CD4-positive, CD25-positive, alpha-beta regulatory T cell (primary cell): ENCODE data around the gene ZNF709. TPM values are rescaled to one million over a fixed set of nuclear protein-coding genes. Genes with fewer than 3 reads are reported as not detected.
"Not testable (repeated sequence)": the region's sequence is repeated elsewhere in the genome, so short reads cannot be mapped to it uniquely, and the experiment has no call there.

ENCODE experiments used
- ATAC-seq, 2 donors: fragments of 150-1000 bp; cut with Tn5 transposase; one replicate each; pipeline ENCODE4 v1.10.0; 2021; ENCODE audit warnings: low read depth in 2 of 2, moderate number of reproducible peaks in 2 of 2, moderate library complexity in 1 of 2
- DNase-seq, 3 donors: peaks; one replicate each; pipeline versions ENCODE4 v3.0.0 to v3.0.0-alpha.2; 2012 to 2022; ENCODE audit warnings: mixed read lengths in 1 of 3
- H3K27ac ChIP-seq: one replicate; pipeline ENCODE4 v1.7.0; 2013; ENCODE audit warnings: mild to moderate bottlenecking, low read length; ENCODE audit not compliant: insufficient read depth, poor library complexity, severe bottlenecking
- H3K27me3 ChIP-seq: one replicate; pipeline ENCODE4 v1.7.0; 2013; ENCODE audit warnings: low read length; ENCODE audit not compliant: control insufficient read depth, insufficient read depth
- H3K36me3 ChIP-seq: one replicate; pipeline ENCODE4 v1.7.0; 2013; ENCODE audit warnings: mild to moderate bottlenecking, low read length, moderate library complexity; ENCODE audit not compliant: control insufficient read depth, insufficient read depth
- H3K4me1 ChIP-seq: 2 replicates; pipeline ENCODE4 v1.7.0; 2013; ENCODE audit warnings: mild to moderate bottlenecking, low read length; ENCODE audit not compliant: insufficient read depth, control insufficient read depth, poor library complexity, severe bottlenecking
- H3K4me3 ChIP-seq: one replicate; pipeline ENCODE4 v1.7.0; 2013; ENCODE audit warnings: low read depth, mild to moderate bottlenecking, low read length, moderate library complexity
- H3K9me3 ChIP-seq, 2 experiments: 1 replicate in 1 of 2; 2 replicates in 1 of 2; pipeline ENCODE4 v1.7.0; 2013; ENCODE audit warnings: low read length in 2 of 2, mild to moderate bottlenecking in 1 of 2, moderate library complexity in 1 of 2; ENCODE audit not compliant: control insufficient read depth in 2 of 2
- H3K27ac Mint-ChIP-seq, 3 donors: one replicate each; pipeline ENCODE4 v1.8.0; 2020 to 2022; ENCODE audit warnings: mild to moderate bottlenecking in 3 of 3, mixed read lengths in 3 of 3, moderate library complexity in 2 of 3
- H3K27me3 Mint-ChIP-seq: one replicate; pipeline ENCODE4 v1.8.0; 2022; ENCODE audit warnings: mild to moderate bottlenecking, mixed read lengths
- H3K36me3 Mint-ChIP-seq: one replicate; pipeline ENCODE4 v1.8.0; 2020; ENCODE audit warnings: mixed read lengths
- H3K4me1 Mint-ChIP-seq, 4 donors: one replicate each; pipeline ENCODE4 v1.8.0; 2020 to 2022; ENCODE audit warnings: mixed read lengths in 4 of 4, mild to moderate bottlenecking in 1 of 4
- H3K4me3 Mint-ChIP-seq, 4 donors: one replicate each; pipeline ENCODE4 v1.8.0; 2020 to 2022; ENCODE audit warnings: mild to moderate bottlenecking in 4 of 4, mixed read lengths in 4 of 4, moderate library complexity in 3 of 4
- H3K9me3 Mint-ChIP-seq, 7 donors: one replicate each; pipeline ENCODE4 v1.8.0; 2020 to 2022; ENCODE audit warnings: mixed read lengths in 7 of 7, mild to moderate bottlenecking in 3 of 7, moderate library complexity in 2 of 7
- polyA plus RNA-seq, 4 donors: library from polyadenylated mRNA; unstranded; fragments of 300-500 nt; fragmentation: Illumina TruSeq; gene quantifications; one replicate each; pipeline ENCODE4 v1.2.3, GENCODE V29; 2021
- total RNA-seq: library from RNA; stranded (reverse); gene quantifications from one replicate; pipeline ENCODE4 v1.2.3, GENCODE V29; 2022

ZNF709 gene
- total and polyA plus RNA-seq, 5 donors from 2014 or later = 1.4 to 4.0 (median 2.5) TPM

DNA sequence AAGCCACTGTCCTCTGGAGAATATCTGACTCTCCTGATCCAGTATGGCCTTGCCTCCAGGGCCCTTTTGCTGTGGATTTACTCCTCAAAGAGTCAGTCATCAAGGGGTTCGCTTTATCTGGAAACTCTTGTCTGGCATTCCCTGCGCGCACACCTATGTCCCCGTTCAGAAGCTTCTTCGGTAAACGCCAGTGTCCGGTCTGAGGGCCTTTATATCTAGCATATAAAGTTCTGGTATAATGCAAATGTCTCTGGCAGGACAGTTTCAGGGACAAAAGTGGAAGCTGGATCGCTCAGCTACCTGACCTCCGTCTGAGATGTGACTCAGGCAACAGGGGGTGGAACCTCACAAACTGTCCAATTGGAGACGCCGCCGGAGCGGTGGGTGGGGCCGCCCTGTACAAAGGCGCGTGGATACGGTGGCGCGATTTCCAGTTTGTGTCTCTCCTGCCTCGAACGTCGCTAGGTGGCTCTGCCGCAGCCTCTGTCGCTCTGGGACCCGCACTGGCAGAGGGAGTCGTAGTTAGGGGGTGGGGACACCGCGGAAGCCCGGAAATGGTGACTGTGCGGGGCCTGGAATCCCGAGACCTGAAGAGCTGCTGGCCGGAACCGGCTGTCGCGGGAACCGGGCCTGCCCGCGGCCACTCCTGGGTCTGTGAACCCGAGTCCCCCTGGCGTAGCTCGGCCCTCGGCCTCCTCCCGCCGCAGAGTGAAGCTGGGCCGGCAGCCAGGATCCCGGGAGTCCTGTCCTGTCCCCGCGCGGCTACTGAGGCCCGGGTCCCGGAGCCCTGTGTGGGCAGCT, 10.6 kb upstream of the ZNF709 start:
- peak; percentile 99 for ATAC-seq
- peak overlapping the region; percentile 79 to 97 (median 92) for H3K4me3 Mint-ChIP-seq
- Histone ChIP-seq H3K4me3 (peak overlapping the region; percentile 89), H3K27me3 (no peaks in the 10 kb centered on the region), H3K27ac (peak overlapping the region; percentile 65), H3K36me3 (no peaks in the 10 kb centered on the region), H3K4me1 (peaks cover 5% of the 10 kb centered on the region), H3K9me3 (no peaks in the 10 kb centered on the region)
- H3K4me1 Mint-ChIP-seq = peaks cover 0 to 15% (median under 1%) of the 10 kb centered on the region in 4 donors
- no peaks in the 10 kb centered on the region for H3K36me3 Mint-ChIP-seq
- peaks cover 5% of the 10 kb centered on the region for H3K27me3 Mint-ChIP-seq
- DNase-seq = peak; percentile 77 to 92 (median 86)
- peaks cover 0 to 3% (median 0%) of the 10 kb centered on the region in 7 donors for H3K9me3 Mint-ChIP-seq
- H3K27ac Mint-ChIP-seq = peak overlapping the region; percentile 76 to 93 (median 92)

- ATAC-seq = no peak
- Mint-ChIP-seq H3K27me3 (peaks cover 5% of the 10 kb centered on the region), H3K9me3 (peaks cover 0 to 2% (median 0%) of the 10 kb centered on the region in 7 donors), H3K36me3 (no peaks in the 10 kb centered on the region), H3K4me3 (peak overlapping the region; percentile 79 to 97 (median 92)), H3K27ac (peak overlapping the region; percentile 21 to 92 (median 52)), H3K4me1 (peaks cover 0 to 15% (median under 1%) of the 10 kb centered on the region in 4 donors)
- Histone ChIP-seq H3K27me3 (no peaks in the 10 kb centered on the region), H3K27ac (no peak overlapping the region), H3K4me3 (peak overlapping the region; percentile 89), H3K9me3 (no peaks in the 10 kb centered on the region), H3K4me1 (peaks cover 5% of the 10 kb centered on the region), H3K36me3 (no peaks in the 10 kb centered on the region)
- no peak for DNase-seq
Observed at GRCh38 chr19:12494260-12494860, 9.7 kb upstream of the ZNF709 start.

DNA sequence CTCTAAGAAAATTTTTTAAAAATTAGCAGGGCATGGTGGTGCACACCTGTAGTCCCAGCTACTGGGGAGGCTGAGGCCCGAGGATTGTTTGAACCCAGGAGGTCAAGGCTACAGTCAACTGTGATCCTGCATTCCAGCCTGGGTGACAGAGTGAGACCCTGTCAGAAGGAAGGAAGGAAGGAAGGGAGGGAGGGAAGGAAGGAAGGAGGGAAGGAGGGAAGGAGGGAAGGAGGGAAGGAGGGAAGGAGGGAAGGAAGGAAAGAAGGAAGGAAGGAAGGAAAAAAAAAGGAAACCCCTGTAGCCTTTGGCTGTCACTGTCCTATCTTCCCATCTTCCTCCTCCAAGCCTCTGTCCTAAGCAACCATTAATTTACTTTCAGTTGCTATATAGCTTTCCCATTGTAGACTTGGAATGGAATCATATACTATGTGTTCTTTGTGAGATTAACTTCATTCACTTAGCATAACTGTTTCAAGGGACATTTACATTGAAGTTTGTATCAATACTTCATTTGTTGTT, 1.7 kb upstream of the ZNF709 start:
- not testable (repeated sequence) for ATAC-seq, H3K36me3 Mint-ChIP-seq, H3K27ac ChIP-seq, H3K9me3 Mint-ChIP-seq, H3K27ac Mint-ChIP-seq, H3K4me3 ChIP-seq, DNase-seq, H3K36me3 ChIP-seq, H3K9me3 ChIP-seq, H3K27me3 Mint-ChIP-seq, H3K27me3 ChIP-seq
- peaks cover 23% of the 10 kb centered on the region for H3K4me1 ChIP-seq
- Mint-ChIP-seq H3K4me3 (peak overlapping the region in 3 of 4 donors; percentile 13 to 99 (median 77)), H3K4me1 (peaks cover 10 to 35% (median 25%) of the 10 kb centered on the region in 4 donors)

GRCh38 chr19:12485571-12485970, 955 bp upstream of the ZNF709 start:
- Mint-ChIP-seq H3K27me3 (no peaks in the 10 kb centered on the region), H3K4me3 (peak overlapping the region; percentile 93 to 99 (median 97)), H3K4me1 (peaks cover 10 to 35% (median 25%) of the 10 kb centered on the region in 4 donors), H3K36me3 (no peaks in the 10 kb centered on the region), H3K9me3 (peaks cover 0 to 5% (median 0%) of the 10 kb centered on the region in 7 donors), H3K27ac (peak overlapping the region; percentile 26 to 97 (median 97))
- Histone ChIP-seq H3K4me3 (peak overlapping the region; percentile 82), H3K27me3 (no peaks in the 10 kb centered on the region), H3K27ac (no peak overlapping the region), H3K4me1 (peaks cover 23% of the 10 kb centered on the region), H3K36me3 (no peaks in the 10 kb centered on the region), H3K9me3 (no peaks in the 10 kb centered on the region)
- DNase-seq = no peak
- no peak for ATAC-seq

GRCh38 chr19:12485052-12485416, 418 bp upstream of the ZNF709 start:
- H3K36me3 Mint-ChIP-seq = no peaks in the 10 kb centered on the region
- Histone ChIP-seq H3K27me3 (no peaks in the 10 kb centered on the region), H3K4me3 (peak overlapping the region; percentile 82), H3K27ac (peak overlapping the region; percentile 60), H3K36me3 (no peaks in the 10 kb centered on the region), H3K4me1 (peaks cover 23% of the 10 kb centered on the region), H3K9me3 (no peaks in the 10 kb centered on the region)
- H3K27me3 Mint-ChIP-seq = no peaks in the 10 kb centered on the region
- DNase-seq (no peak), ATAC-seq (no peak)
- peaks cover 10 to 35% (median 25%) of the 10 kb centered on the region in 4 donors for H3K4me1 Mint-ChIP-seq
- H3K27ac Mint-ChIP-seq = peak overlapping the region; percentile 93 to 97 (median 97)
- H3K9me3 Mint-ChIP-seq = peaks cover 0 to 5% (median 0%) of the 10 kb centered on the region in 7 donors
- peak overlapping the region; percentile 93 to 99 (median 97) for H3K4me3 Mint-ChIP-seq

DNA sequence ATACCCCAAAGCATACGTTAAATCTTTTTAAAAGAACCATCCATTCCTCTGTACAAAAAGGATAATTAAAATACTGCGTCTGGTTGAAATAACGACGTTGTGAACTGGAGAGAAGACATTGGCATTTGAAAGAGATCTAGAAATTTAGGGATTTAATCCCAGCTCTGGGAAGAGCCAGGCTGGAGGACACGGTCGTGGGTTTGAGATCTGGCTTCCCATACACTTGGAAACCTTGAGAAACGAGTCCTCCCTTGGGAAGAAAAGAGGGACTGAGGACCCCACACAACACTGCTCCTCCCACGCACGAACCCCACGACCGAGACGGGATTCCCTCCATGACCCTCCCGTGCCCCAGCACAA, 625 bp downstream of the ZNF709 start:
- H3K4me1 ChIP-seq = peaks cover 23% of the 10 kb centered on the region
- H3K27me3 Mint-ChIP-seq = no peaks in the 10 kb centered on the region

DNA sequence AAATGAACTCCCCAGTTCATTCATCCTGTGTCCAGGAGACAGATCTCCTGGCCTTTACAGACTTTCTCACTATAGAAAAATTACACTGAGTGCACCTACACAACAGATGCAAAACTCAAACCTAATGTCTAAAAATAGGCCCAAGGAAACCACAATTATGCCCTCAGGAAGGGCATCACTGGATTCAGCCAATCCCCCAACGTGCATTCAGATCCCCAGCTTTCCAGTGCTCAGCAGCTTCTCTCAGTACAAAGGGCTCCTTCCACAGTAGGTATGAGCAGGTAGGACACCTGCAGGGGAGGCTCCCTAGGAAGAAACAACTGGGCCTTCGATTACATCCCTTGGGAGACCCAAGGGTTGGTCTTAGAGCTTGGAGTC, 2.1 kb downstream of the ZNF709 start:
- H3K9me3 Mint-ChIP-seq = peaks cover 0 to 6% (median 0%) of the 10 kb centered on the region in 7 donors
- no peak for DNase-seq
- peak overlapping the region; percentile 72 to 93 (median 79) for H3K4me3 Mint-ChIP-seq
- peak overlapping the region in 2 of 3 donors; percentile 57 to 76 for H3K27ac Mint-ChIP-seq
- Histone ChIP-seq H3K9me3 (peaks cover 1 to 11% of the 10 kb centered on the region in 2 experiments), H3K4me3 (no peak overlapping the region), H3K27ac (no peak overlapping the region), H3K27me3 (no peaks in the 10 kb centered on the region), H3K4me1 (peaks cover 23% of the 10 kb centered on the region), H3K36me3 (no peaks in the 10 kb centered on the region)
- no peaks in the 10 kb centered on the region for H3K27me3 Mint-ChIP-seq
- H3K36me3 Mint-ChIP-seq = no peaks in the 10 kb centered on the region
- peaks cover 16 to 52% (median 31%) of the 10 kb centered on the region in 4 donors for H3K4me1 Mint-ChIP-seq
- ATAC-seq = no peak

More for the DNA sequence above, 625 bp downstream of the ZNF709 start:
- Histone ChIP-seq H3K4me3 (peak overlapping the region; percentile 82), H3K36me3 (no peaks in the 10 kb centered on the region), H3K27me3 (no peaks in the 10 kb centered on the region), H3K9me3 (no peaks in the 10 kb centered on the region), H3K27ac (peak overlapping the region; percentile 60)
- Mint-ChIP-seq H3K4me1 (peaks cover 10 to 37% (median 25%) of the 10 kb centered on the region in 4 donors), H3K9me3 (peaks cover 0 to 5% (median 0%) of the 10 kb centered on the region in 7 donors), H3K27ac (peak overlapping the region; percentile 61 to 97 (median 97)), H3K4me3 (peak overlapping the region; percentile 93 to 99 (median 97)), H3K36me3 (no peaks in the 10 kb centered on the region)
- no peak for DNase-seq
- no peak for ATAC-seq
